Right lobe of liver (tissue), 6 donors: ENCODE data around the gene FLOT2. TPM values are rescaled to one million over a fixed set of nuclear protein-coding genes. Genes with fewer than 3 reads are reported as not detected.

ENCODE experiments used
- ATAC-seq, 4 donors: fragments of 200-7000 bp; cut with Tn5 transposase; one replicate each; pipeline ENCODE4 v1.9.1; 2020; ENCODE audit warnings: mild to moderate bottlenecking in 4 of 4, moderate library complexity in 4 of 4
- DNase-seq, 3 donors: peaks; one replicate each; pipeline ENCODE4 v3.0.0-alpha.2; 2020
- H3K27ac ChIP-seq, 3 donors: fragments of 200-600 bp; one replicate each; pipeline ENCODE4 v1.8.0; 2022
- H3K27me3 ChIP-seq, 2 donors: fragments of 200-600 bp; one replicate each; pipeline ENCODE4 v1.8.0; 2022
- H3K36me3 ChIP-seq, 4 donors: fragments of 200-600 bp; sonication (generic) in 1 of 4; one replicate each; pipeline versions ENCODE4 v1.5.1 to v1.8.0; 2017 to 2022; ENCODE audit warnings: control low read depth in 1 of 4
- H3K4me1 ChIP-seq, 4 donors: fragments of 200-600 bp; sonication (generic) in 1 of 4; one replicate each; pipeline versions ENCODE4 v1.5.1 to v1.8.0; 2017 to 2022; ENCODE audit warnings: control low read depth in 1 of 4
- H3K4me3 ChIP-seq, 3 donors: fragments of 200-600 bp; one replicate each; pipeline ENCODE4 v1.8.0; 2022
- H3K9me3 ChIP-seq, 4 donors: fragments of 200-600 bp; sonication (generic) in 1 of 4; one replicate each; pipeline versions ENCODE4 v1.5.1 to v1.8.0; 2017 to 2022; ENCODE audit warnings: control low read depth in 1 of 4
- POLR2A ChIP-seq: fragments of 450-650 bp; IDR thresholded peaks from one replicate; pipeline ENCODE4 v1.6.1; 2017; ENCODE audit warnings: antibody characterized with exemption, mild to moderate bottlenecking
- WGBS: methylation state at CpG from one replicate; pipeline ENCODE4 v1.1.6; 2018; ENCODE audit warnings: low coverage, low lambda C conversion rate; ENCODE audit not compliant: insufficient coverage; ENCODE audit errors: missing lambda C conversion rate; 5-methylcytosine and 5-hydroxymethylcytosine counted together
- intact Hi-C, 2 donors: fragments of 100-400 bp; cut with DNase I; formaldehyde crosslinking; loops; one replicate each; pipeline versions ENCODE4 v1.11.2 to v1.14.1; 2022
- total RNA-seq, 6 experiments: library from RNA; depleted of rRNA in 2 of 6; stranded (reverse); fragments of >200 nt in 2 of 6; fragmentation: NEBNext Ultra II Directional in 3 of 6; extraction: Animal tissue kit (Norgen Biotek cat#: 25700) in 3 of 6; gene quantifications; one replicate each; pipeline versions ENCODE4 v1.1.0 to v1.2.4, GENCODE V29; 2016 to 2023
- TF ChIP-seq, protein P1 (sequence below), 4 donors: fragments of 200-600 bp in 3 of 4; fragments of 450-650 bp in 1 of 4; IDR thresholded peaks; one replicate each; pipeline versions ENCODE4 v1.5.1 to v1.8.0; 2016 to 2022; ENCODE audit warnings: antibody characterized with exemption in 4 of 4, mild to moderate bottlenecking in 2 of 4
- donor health status: DM: no; HTN: yes; CAD: no.
- donor health status: DM: no; HTN: no; CAD: no.
- donor health status: DM: no; HTN: no; CAD: no.
- donor health status: DM: no; HTN: yes; CAD: no.
- donor health status: DM: no; HTN: yes; CAD: no.

The FLOT2 gene
- total RNA-seq, 6 experiments from 2014 or later: 64.9 to 131 (median 82.8) TPM

DNA sequence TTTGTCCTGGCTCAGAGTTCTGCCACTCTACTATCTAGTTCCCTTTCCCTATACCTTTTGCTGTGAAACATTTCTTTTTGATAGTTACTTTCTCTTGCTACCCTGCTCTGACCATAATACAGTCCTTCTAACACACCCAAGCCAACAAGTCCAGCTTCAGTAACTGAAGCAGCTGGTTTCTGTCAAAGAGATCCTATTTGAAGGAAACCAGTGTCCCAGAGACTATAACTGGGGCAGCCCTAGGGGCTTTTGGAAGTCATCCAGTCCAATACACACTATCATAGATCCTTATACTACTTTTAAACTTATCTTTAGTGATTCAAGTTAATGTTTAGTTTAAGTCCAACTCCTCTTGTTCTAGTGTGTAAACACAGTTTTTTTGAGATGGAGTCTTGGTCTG lies 22.7 kb upstream of the FLOT2 start:
- Histone ChIP-seq H3K9me3 (no peaks in the 10 kb centered on the region), H3K27ac (no peak overlapping the region), H3K27me3 (no peaks in the 10 kb centered on the region), H3K36me3 (peaks cover 4 to 83% (median 40%) of the 10 kb centered on the region in 4 donors), H3K4me3 (no peak overlapping the region), H3K4me1 (no peaks in the 10 kb centered on the region)
- intact Hi-C loops: no loop called here
- DNase-seq (no peak), ATAC-seq (no peak)
- TF ChIP-seq, protein P1, sequence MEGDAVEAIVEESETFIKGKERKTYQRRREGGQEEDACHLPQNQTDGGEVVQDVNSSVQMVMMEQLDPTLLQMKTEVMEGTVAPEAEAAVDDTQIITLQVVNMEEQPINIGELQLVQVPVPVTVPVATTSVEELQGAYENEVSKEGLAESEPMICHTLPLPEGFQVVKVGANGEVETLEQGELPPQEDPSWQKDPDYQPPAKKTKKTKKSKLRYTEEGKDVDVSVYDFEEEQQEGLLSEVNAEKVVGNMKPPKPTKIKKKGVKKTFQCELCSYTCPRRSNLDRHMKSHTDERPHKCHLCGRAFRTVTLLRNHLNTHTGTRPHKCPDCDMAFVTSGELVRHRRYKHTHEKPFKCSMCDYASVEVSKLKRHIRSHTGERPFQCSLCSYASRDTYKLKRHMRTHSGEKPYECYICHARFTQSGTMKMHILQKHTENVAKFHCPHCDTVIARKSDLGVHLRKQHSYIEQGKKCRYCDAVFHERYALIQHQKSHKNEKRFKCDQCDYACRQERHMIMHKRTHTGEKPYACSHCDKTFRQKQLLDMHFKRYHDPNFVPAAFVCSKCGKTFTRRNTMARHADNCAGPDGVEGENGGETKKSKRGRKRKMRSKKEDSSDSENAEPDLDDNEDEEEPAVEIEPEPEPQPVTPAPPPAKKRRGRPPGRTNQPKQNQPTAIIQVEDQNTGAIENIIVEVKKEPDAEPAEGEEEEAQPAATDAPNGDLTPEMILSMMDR (IDR thresholded peaks at IDR 0.05): no peak
- no peak for TF ChIP-seq POLR2A

DNA sequence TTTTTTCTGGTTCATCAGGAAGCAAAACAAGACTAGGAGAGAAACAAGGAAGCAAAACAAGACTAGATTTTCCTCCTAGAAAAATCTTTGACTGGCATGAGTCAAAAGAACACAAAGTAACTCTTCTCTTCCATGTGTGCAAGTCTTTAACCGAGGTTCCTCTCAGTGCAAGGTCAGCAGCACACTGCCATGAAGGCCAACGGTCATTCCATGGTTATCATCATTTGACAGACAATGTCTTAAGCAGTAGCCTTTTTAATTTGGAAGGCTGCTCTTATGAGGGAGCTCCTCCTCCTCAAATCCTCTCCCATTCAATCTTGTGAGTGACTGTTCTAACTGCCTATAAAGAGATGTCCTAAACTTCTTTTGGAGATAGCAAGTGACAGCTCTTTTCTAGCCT lies 20.8 kb upstream of the FLOT2 start:
- H3K36me3 ChIP-seq: peaks cover 4 to 94% (median 45%) of the 10 kb centered on the region in 4 donors
- H3K27ac ChIP-seq: no peak overlapping the region
- intact Hi-C loops: loop anchor here (10.0 kb wide), 2 partner anchors 63 to 163 kb away; partner anchors contain the start of gene ERAL1 (in 1 of the 2)
- peaks cover 0 to under 1% (median 0%) of the 10 kb centered on the region in 4 donors for H3K4me1 ChIP-seq
- ATAC-seq (peak in 1 of 4 donors; percentile 19), DNase-seq (no peak)
- no peaks in the 10 kb centered on the region for H3K9me3 ChIP-seq
- no peak for TF ChIP-seq POLR2A
- TF ChIP-seq, protein P1 (IDR thresholded peaks at IDR 0.05): no peak
- H3K27me3 ChIP-seq: no peaks in the 10 kb centered on the region
- 18% methylated on average over 2 of the region's 2 CpGs for WGBS
- H3K4me3 ChIP-seq: no peak overlapping the region

DNA sequence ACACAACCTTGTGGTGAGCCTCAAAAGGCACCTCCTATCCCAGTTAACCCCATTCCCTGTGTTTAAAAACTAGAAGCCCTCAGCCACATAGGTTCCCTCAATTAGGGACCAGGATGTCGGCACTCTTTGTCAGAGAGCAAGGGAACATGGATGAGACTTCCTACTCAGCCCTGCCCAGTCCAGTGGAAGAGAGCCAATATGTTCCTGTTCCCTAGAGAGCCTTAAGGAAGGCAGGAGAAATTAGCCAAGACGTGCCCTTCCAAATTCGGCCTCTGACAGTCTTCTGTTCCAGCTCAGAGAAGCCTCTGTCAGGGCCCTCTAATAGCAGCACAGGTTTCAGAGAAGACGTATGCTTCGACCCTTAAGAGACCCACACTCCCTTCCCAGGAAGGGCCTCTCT lies 19.9 kb upstream of the FLOT2 start:
- ATAC-seq (no peak), DNase-seq (no peak)
- no CpG with 5 or more reads among the region's 5 CpGs for WGBS
- Histone ChIP-seq H3K27ac (no peak overlapping the region), H3K9me3 (no peaks in the 10 kb centered on the region), H3K27me3 (no peaks in the 10 kb centered on the region), H3K36me3 (peaks cover 4 to 93% (median 42%) of the 10 kb centered on the region in 4 donors), H3K4me3 (no peak overlapping the region), H3K4me1 (peaks cover 0 to 9% (median 4%) of the 10 kb centered on the region in 4 donors)
- intact Hi-C loops: loop anchor here (10.0 kb wide), 2 partner anchors 63 to 163 kb away; partner anchors contain the start of gene ERAL1 (in 1 of the 2)
- TF ChIP-seq, protein P1 (IDR thresholded peaks at IDR 0.05): no peak

DNA sequence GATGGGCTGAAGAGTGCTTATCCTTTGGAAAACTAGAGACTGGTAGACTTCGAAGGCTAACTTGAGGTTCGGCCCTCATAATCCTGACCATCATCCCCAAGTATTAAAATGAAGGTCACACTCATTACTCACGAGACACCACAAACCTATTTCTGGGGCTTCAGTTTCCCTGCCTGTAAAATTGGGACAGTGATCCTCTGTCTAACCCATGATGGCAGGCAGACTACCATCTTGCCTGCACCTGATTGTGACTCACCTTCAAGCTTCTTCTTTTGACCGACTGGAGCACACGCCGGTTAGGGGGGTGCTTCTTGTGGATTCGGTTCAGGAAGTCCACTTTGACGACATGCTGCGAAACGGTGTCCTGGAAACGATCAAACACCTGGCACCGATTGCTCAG lies 19.5 kb upstream of the FLOT2 start:
- 88% methylated on average over 3 of the region's 12 CpGs for WGBS
- Histone ChIP-seq H3K9me3 (no peaks in the 10 kb centered on the region), H3K4me1 (peaks cover 0 to 13% (median 6%) of the 10 kb centered on the region in 4 donors), H3K27ac (no peak overlapping the region), H3K4me3 (no peak overlapping the region), H3K36me3 (peaks cover 4 to 93% (median 42%) of the 10 kb centered on the region in 4 donors), H3K27me3 (no peaks in the 10 kb centered on the region)
- no peak for DNase-seq
- no peak for TF ChIP-seq POLR2A
- TF ChIP-seq, protein P1 (IDR thresholded peaks at IDR 0.05): no peak
- intact Hi-C loops: loop anchor here (10.0 kb wide), 2 partner anchors 62 to 162 kb away; partner anchors contain the start of gene ERAL1 (in 1 of the 2)
- ATAC-seq: no peak
